ENCODE data around the gene SCAANT1. TPM values are rescaled to one million over a fixed set of nuclear protein-coding genes. Genes with fewer than 3 reads are reported as not detected.

SCAANT1 gene
- total RNA-seq, 4 donors from 2014 or later, result not detected

DNA sequence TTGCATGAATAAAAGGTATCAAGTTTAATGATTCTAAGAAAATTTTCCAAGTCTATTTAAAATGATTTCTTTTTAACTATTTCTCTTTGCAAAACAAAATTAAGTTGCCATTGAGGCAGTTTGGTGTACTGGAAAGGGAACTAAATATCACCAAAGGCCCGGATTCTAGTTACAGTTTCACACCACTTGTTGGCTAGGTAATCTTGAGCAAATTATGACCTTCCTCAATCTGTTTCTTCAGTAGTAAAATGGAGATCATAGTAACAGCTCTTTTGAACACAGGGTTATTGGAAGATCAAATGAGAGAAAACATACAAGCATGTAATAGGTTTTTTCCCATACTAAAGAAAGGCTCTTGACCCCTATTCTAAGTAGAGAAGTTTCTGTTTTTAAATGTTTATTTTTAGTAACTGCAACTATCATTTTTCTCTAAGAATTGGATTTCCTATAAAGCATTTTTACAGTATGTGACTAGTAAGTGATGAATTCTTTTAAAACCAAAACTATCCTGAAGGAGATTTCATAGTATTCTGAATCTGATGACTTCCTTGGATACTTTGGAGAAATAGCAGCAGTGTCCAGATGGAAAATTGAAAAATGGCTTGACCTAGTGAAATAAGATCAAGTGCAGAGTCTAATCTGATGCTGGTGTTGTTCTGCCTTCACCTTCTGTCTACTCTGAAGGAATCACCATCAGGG is 15.7 kb downstream of the SCAANT1 start:
- Histone ChIP-seq H3K36me3 (no peaks in the 10 kb centered on the region), H3K9me3 (no peaks in the 10 kb centered on the region), H3K27ac (no peak overlapping the region), H3K27me3 (no peaks in the 10 kb centered on the region), H3K4me3 (no peak overlapping the region), H3K4me1 (no peaks in the 10 kb centered on the region)
- intact Hi-C loops (cut with DNase I; ENCODE audit: low total_unique reads), result no loop called here
- TF ChIP-seq, protein P1, sequence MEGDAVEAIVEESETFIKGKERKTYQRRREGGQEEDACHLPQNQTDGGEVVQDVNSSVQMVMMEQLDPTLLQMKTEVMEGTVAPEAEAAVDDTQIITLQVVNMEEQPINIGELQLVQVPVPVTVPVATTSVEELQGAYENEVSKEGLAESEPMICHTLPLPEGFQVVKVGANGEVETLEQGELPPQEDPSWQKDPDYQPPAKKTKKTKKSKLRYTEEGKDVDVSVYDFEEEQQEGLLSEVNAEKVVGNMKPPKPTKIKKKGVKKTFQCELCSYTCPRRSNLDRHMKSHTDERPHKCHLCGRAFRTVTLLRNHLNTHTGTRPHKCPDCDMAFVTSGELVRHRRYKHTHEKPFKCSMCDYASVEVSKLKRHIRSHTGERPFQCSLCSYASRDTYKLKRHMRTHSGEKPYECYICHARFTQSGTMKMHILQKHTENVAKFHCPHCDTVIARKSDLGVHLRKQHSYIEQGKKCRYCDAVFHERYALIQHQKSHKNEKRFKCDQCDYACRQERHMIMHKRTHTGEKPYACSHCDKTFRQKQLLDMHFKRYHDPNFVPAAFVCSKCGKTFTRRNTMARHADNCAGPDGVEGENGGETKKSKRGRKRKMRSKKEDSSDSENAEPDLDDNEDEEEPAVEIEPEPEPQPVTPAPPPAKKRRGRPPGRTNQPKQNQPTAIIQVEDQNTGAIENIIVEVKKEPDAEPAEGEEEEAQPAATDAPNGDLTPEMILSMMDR (IDR thresholded peaks at IDR 0.05), result no peak
- TF ChIP-seq POLR2A (IDR thresholded peaks at IDR 0.05), result no peak
- no peak for DNase-seq

DNA sequence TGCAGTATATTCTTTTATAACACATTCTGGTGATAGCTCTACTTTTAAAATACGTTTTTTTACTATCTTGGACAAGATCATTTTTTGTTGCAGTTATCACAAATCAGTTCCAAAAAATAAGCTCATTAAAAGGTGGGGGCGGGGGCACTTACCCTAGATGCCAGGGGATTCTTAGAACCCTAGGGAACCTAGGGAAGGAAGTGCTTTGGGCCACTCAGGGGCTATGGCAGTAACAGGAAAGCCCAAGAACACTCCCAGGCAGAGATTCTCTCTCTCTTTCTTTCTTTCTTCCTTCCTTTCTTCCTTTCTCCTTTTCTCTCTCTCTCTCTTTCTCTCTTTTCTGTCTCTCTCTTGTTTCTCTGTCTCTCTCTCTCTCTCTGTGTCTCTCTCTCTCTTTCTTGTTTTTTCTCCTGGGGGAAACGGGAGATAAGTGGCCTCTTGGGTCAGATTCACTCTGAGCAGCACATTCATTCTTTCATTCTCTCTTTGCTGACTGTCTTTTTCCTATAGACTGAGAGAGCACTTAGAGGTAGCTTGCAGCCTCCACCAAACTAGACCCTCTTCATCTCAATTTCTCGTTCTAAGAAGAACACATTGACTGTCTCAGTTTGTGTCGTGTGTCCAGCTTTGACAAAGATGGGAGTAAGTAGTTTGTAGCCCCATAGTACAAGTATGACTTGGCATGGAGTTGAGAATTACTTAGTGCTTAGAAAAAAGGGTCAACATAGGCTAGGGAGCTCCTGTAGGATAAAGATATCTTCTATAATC is 16.6 kb downstream of the SCAANT1 start:
- peak overlapping the region; percentile 17 to 20 for H3K27ac ChIP-seq
- no peaks in the 10 kb centered on the region for H3K27me3 ChIP-seq
- H3K9me3 ChIP-seq, result no peaks in the 10 kb centered on the region
- no peak overlapping the region for H3K4me3 ChIP-seq
- TF ChIP-seq, protein P1 (IDR thresholded peaks at IDR 0.05), result no peak
- TF ChIP-seq POLR2A (IDR thresholded peaks at IDR 0.05), result no peak
- H3K36me3 ChIP-seq, result no peaks in the 10 kb centered on the region
- H3K4me1 ChIP-seq, result no peaks in the 10 kb centered on the region
- no peak for DNase-seq
- intact Hi-C loops (cut with DNase I; ENCODE audit: low total_unique reads), result no loop called here

DNA sequence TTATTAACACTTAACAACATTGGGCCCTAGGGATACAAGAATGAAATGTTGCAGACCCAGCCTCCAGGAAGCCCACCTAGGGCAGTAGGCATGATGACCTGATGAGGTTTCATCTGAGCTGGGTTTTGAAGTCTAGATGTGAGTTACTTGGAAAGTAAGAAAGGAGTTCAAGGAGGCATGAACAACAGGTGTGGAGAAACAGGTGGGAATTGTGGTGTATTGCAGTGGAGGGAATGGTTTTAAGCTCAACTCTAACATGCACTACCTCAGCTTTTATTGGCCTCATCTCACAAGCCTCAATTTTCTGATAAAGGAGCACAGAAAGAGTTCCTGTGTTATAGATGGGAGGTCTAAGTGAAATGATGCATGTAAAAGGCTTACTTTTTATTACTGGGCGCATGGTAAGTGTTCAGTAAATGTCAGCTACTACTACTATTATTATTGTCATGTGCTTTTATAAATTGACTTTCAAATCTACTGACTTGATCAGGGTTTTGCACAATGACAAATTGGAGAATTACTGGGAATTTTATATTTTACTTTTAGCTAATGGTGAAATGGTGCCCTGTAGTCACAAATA is 19.3 kb downstream of the SCAANT1 start:
- H3K4me1 ChIP-seq, result no peaks in the 10 kb centered on the region
- no peak for DNase-seq
- no peaks in the 10 kb centered on the region for H3K9me3 ChIP-seq
- no peak overlapping the region for H3K27ac ChIP-seq
- no peak overlapping the region for H3K4me3 ChIP-seq
- intact Hi-C loops (cut with DNase I; ENCODE audit: low total_unique reads), result no loop called here
- no peaks in the 10 kb centered on the region for H3K27me3 ChIP-seq
- H3K36me3 ChIP-seq, result no peaks in the 10 kb centered on the region
- TF ChIP-seq, protein P1 (IDR thresholded peaks at IDR 0.05), result no peak
- TF ChIP-seq POLR2A (IDR thresholded peaks at IDR 0.05), result no peak

DNA sequence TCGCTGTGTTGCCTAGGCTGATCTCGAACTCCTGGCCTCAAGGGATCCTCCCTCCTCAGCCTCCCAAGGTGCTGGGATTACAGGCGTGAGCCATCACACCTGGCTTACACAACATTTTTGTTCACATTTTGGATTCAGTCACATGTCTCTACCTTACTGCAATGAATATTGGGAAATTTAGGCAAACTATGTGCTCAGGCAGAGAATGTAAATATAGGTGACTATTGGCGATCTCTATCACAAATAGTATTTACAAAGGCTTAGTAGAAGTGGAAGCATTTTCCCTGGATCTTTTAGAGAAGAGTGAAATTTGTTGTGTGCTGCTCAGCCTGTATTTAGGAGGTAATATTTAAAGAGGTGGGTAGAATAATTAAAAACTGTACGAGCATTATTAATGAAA is 20.7 kb downstream of the SCAANT1 start:
- TF ChIP-seq, protein P1 (IDR thresholded peaks at IDR 0.05), result no peak
- no peak for TF ChIP-seq POLR2A (IDR thresholded peaks at IDR 0.05)
- no peak for DNase-seq
- Histone ChIP-seq H3K9me3 (no peaks in the 10 kb centered on the region), H3K36me3 (no peaks in the 10 kb centered on the region), H3K27me3 (no peaks in the 10 kb centered on the region), H3K4me3 (no peak overlapping the region), H3K27ac (no peak overlapping the region), H3K4me1 (no peaks in the 10 kb centered on the region)
- intact Hi-C loops (cut with DNase I; ENCODE audit: low total_unique reads), result no loop called here

DNA sequence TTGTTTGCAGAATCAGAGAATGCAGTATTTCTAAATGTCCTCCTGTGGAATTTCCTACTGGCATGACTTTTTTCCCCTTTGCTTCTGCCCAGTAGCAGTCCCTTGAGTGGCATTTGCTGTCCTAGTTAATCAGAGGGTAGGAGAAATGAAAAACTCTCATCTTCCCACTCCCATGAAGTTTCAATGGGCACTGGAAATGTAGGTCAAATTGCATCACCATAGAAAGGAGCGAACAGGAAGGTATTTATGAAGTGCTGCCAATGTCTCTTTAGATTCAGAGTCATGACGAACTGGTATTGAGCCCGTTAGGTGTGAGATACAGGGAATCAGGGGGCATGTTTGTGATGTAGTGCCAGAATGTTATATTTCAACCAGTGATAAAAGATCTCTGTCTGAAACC is 25.3 kb downstream of the SCAANT1 start:
- Histone ChIP-seq H3K27ac (no peak overlapping the region), H3K36me3 (no peaks in the 10 kb centered on the region), H3K4me3 (no peak overlapping the region)

More for the DNA sequence above, 25.3 kb downstream of the SCAANT1 start:
- TF ChIP-seq POLR2A (IDR thresholded peaks at IDR 0.05), result no peak
- TF ChIP-seq, protein P1 (IDR thresholded peaks at IDR 0.05), result no peak
- DNase-seq, result no peak
- no peaks in the 10 kb centered on the region for H3K4me1 ChIP-seq
- no peaks in the 10 kb centered on the region for H3K9me3 ChIP-seq
- intact Hi-C loops (cut with DNase I; ENCODE audit: low total_unique reads), result no loop called here
- H3K27me3 ChIP-seq, result no peaks in the 10 kb centered on the region
